KOPT-K1 (cell line): ENCODE results near the gene CEP192.

Source experiments
- H3K27ac ChIP-seq: fragments of 200-600 bp; sonication (generic); 2 replicates; pipeline ENCODE4 v1.5.1; 2016; ENCODE audit warnings: antibody characterized with exemption, mild to moderate bottlenecking, low read depth, low read length; ENCODE audit not compliant: poor library complexity, severe bottlenecking
- H3K36me3 ChIP-seq: fragments of 200-600 bp; sonication (generic); 2 replicates; pipeline ENCODE4 v1.5.1; 2017; ENCODE audit warnings: antibody characterized with exemption, mild to moderate bottlenecking, low read length, moderate library complexity; ENCODE audit not compliant: insufficient read depth
- H3K9me3 ChIP-seq: fragments of 200-600 bp; sonication (generic); 2 replicates; pipeline ENCODE4 v1.5.1; 2017; ENCODE audit warnings: antibody characterized with exemption, low read length, mild to moderate bottlenecking; ENCODE audit not compliant: insufficient read depth, poor library complexity, severe bottlenecking

CEP192 gene

GRCh38 chr18:13159579-13159978 is 168.4 kb downstream of the CEP192 start:
- peak overlapping the region; percentile 8 for H3K27ac ChIP-seq
- no peaks in the 10 kb centered on the region for H3K36me3 ChIP-seq
- peaks cover 42% of the 10 kb centered on the region for H3K9me3 ChIP-seq

DNA sequence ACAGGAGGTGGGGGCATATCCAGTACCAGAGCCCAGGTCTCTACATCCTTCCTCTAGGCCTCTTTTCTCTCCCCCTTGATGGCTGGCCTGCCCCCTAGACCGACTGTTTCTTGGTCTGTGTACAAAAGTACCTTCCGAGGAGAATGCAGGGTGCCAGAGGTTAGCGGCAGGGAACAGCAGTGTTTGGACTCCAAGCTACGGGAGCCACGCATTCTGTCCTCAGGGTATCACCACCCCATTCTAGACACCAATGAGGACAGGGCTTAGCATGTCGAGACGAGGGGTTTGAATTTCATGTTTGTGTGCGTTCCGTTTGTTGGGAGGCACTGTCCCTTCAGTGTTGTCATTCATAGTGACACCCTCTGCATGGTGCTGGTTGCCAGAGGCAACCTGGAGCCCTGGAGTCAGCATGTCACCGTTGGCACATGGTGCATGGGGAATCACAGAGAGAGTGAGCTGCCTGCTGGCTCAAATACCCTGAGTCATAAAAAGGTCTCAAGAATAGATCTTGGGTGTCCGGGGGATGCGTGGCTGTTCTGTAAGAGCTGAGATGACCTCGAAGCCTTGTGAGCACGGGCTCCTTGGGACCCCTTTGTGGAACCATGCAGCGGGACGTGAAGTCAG is 170.2 kb downstream of the CEP192 start:
- Histone ChIP-seq H3K27ac (no peak overlapping the region), H3K36me3 (no peaks in the 10 kb centered on the region), H3K9me3 (peaks cover 33% of the 10 kb centered on the region)

DNA sequence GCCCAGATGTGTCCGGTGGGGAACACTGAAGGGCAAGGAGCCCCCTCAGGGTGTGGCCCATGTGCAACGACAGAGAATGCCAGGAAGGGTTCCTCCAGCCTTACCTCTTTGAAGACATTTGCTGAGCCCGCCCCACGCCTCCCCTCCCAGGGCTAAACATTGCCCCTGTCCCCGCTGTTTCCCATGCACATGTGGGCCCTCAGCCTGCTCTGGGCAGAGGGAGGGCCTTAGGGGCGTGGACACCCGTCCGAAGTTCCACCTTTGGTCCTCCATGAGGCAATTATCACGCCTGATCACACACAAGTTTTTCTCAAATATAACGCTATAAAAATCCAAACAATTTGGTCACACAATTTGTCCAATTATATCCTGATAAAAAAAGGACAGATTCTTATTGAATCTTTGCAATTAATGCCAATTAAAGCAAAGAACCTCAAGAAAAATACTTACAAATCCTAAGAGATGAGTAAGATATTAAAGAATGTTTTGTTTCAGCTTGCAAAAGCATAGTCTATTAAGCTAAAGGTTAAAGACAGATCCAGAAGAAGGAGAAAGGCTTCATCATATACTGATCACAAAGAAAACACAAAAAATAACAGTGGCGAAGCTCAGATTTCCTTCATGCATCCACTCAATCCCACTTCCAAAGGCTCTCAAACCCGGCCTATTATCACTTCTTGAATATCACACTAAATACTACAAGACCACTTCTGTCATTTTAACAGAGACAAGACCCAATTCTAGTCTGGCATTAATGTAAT is 172.2 kb downstream of the CEP192 start:
- peaks cover 18% of the 10 kb centered on the region for H3K9me3 ChIP-seq
- H3K36me3 ChIP-seq: no peaks in the 10 kb centered on the region
- H3K27ac ChIP-seq: no peak overlapping the region

DNA sequence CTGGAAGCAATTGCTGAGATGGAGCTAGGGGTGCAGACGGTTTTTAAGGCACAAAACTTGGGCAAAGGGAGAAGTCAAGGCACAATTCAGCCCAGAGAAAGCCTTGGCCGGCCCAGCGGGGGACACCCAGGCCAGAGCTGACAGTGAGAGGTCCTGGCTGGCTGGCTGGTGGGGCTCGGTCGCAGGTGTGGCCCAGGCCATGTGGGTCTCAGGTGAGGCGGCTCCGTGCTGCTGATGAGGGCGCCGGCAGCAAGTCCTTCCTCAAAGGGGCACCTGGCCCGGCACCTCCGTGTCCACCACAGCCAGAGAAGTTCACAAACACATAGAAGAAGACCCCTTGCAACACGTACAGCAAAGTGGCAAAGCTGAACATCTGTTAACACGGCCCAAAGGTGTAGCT is 173.2 kb downstream of the CEP192 start:
- Histone ChIP-seq H3K27ac (no peak overlapping the region), H3K36me3 (no peaks in the 10 kb centered on the region), H3K9me3 (peaks cover 11% of the 10 kb centered on the region)

GRCh38 chr18:13165636-13166423 is 174.7 kb downstream of the CEP192 start:
- H3K27ac ChIP-seq: no peak overlapping the region
- H3K36me3 ChIP-seq: no peaks in the 10 kb centered on the region
- H3K9me3 ChIP-seq: peaks cover 11% of the 10 kb centered on the region

DNA sequence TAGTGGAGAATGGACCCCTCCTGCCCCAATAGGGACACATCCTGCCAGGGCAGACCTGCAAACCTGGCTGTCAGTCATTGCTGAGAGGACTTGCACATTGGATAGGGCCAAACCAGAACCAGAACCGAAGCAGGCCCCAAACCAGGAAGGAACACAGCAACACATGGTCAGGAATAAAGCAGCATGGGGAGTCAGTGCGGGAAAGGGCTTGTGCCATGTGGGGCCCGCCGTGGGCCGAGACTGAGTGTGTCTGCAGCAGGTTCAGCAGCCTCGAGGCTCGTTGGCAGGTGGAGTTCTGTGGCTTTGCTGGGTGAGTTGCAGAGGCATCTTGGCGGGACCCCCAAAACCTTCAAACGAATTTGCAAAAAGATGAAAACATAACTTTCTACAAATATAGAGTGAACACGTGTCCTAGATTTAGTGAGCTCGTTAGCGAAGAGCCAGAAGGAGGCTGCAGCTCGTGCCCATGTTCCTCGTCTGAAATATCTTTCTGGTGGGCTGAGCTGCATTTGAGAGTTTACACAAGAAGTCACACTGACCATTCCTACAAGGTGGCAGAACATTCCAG is 182.5 kb downstream of the CEP192 start:
- H3K9me3 ChIP-seq: no peaks in the 10 kb centered on the region
- no peaks in the 10 kb centered on the region for H3K36me3 ChIP-seq
- peak overlapping the region; percentile 53 for H3K27ac ChIP-seq
